ENCODE results near the gene ACSL4.

DNA sequence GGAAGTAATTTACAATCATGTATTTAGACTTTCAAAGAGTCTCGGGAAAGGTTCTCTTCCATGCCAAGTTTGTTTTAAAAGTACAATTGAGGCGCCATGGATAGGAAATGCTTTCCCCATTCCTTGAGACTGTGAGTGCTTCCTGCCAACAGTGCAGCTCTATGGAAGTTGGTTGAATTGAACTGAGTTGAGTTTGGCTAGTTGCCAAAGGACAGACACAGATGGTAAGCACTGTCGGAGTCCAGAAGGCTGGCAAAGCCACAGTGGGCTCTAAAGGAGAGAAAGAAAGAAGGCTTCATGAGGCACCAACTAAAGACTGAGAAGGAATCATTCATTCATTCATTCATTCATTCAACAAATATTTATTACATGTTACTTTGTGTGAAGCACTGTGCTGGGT is 103.7 kb downstream of the ACSL4 start:
- TF ChIP-seq, protein P1, sequence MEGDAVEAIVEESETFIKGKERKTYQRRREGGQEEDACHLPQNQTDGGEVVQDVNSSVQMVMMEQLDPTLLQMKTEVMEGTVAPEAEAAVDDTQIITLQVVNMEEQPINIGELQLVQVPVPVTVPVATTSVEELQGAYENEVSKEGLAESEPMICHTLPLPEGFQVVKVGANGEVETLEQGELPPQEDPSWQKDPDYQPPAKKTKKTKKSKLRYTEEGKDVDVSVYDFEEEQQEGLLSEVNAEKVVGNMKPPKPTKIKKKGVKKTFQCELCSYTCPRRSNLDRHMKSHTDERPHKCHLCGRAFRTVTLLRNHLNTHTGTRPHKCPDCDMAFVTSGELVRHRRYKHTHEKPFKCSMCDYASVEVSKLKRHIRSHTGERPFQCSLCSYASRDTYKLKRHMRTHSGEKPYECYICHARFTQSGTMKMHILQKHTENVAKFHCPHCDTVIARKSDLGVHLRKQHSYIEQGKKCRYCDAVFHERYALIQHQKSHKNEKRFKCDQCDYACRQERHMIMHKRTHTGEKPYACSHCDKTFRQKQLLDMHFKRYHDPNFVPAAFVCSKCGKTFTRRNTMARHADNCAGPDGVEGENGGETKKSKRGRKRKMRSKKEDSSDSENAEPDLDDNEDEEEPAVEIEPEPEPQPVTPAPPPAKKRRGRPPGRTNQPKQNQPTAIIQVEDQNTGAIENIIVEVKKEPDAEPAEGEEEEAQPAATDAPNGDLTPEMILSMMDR (IDR thresholded peaks at IDR 0.05) = no peak
- TF ChIP-seq POLR2A (IDR thresholded peaks at IDR 0.05) = no peak
- TF ChIP-seq EP300 (IDR thresholded peaks at IDR 0.05) = no peak

Measured in ovary (tissue), 3 donors.